Pulmonary artery endothelial cell (primary cell): ENCODE measurements around the gene KRAS. TPM values are rescaled to one million over a fixed set of nuclear protein-coding genes. Genes with fewer than 3 reads are reported as not detected.
A peak's percentile ranks its signal among the peaks of the same experiment; 100 is the strongest.

Experiments
- DNase-seq: peaks from one replicate; pipeline ENCODE4 v3.0.0-alpha.2; 2011; ENCODE audit warnings: low read depth, low spot score
- total RNA-seq: library from RNA; depleted of rRNA; stranded (reverse); fragments of >200 nt; gene quantifications from 2 replicates; pipeline ENCODE4 v1.2.3, GENCODE V29; 2014

Gene KRAS
- total RNA-seq, 1 donor from 2014 or later: 19.3 TPM

DNA sequence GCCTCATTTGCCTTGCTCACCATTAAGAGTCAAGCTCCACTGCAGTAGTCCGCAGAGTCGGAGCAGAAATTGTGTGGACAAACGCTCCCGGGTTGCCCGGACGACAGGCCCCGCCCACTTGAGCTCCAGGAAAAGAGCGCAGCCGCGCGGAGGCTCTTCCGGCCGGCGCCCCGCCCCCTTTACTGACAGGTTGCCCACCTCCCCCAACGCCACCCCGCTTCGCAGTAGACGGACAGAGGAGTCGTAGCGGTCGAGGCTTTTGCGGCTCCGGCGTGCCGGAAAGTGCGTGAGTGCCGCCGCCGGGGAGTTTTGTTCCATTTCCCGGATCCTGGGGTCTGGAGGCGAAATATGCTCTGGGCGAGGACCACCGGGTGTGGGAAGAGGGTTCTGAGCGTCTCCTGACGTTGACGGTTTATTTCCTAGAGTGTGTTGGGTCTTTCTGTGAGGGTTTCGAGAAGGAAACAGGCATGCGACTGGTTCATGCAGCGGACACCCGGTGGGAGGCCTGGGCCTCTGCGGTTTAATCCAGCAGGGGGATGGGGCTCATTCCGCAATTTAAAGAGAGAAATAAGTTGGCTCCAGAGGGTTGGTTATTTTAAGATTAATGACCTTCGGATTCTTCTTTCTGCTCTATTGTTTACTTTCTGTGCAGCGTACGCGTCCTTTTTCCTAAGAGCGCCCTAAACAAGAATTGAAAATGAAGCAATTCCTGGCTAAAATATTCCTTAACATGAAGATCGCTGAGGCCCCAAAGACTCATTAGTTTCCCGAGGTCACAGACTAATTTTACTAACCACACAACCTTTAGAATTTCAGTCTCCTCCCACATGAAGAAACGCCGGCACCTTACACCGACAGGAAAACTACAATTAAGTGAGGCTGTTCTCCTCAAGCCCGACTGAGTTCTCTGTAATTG, 55.4 kb downstream of the KRAS start, which contains the start of the genes DNAI7 and ETFRF1:
Gene DNAI7 (minus strand): TSS at position 105 of the 916 bp plus-strand sequence. CDS start 82 bp downstream, at position 23.
Gene ETFRF1 (plus strand): TSS at position 182 of the 916 bp plus-strand sequence. CDS start 8,720 bp downstream, outside the sequence.
- DNase-seq: peak; percentile 84

DNA sequence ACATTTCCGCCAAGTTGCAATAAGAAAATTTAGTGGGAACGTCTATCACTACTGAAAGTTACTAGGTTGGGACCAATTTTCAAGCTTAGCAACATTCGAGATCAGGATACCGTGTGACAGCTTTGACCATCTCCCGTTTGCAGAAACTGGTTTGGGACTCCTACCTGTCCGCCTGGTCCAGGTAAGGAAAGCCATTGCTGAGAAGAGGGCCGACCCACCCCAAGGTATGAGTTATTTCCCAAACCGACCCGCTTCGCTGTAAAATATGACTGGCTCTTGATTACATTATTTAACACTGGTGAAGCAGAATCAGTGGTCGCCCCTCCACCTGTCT, 56.0 kb downstream of the KRAS start:
- no peak for DNase-seq

DNA sequence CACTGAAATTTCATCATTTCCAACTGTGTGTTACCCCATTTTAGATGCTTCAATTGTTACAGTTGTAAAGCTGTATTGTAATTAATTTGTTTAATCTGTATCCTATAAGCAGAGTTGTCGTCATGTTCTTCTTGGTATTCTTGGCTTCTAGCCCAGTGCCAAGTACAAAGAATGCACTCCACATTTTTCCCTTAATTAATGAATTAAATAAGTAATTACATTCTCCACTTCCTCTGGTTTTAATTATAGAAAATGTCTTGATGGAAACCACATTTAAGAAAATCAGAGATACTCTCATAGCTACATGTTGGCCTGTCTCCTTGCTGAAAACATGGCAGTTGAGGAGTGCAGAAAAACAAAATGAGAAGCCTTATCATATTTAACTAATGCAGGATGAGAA, 56.5 kb downstream of the KRAS start:
- no peak for DNase-seq

DNA sequence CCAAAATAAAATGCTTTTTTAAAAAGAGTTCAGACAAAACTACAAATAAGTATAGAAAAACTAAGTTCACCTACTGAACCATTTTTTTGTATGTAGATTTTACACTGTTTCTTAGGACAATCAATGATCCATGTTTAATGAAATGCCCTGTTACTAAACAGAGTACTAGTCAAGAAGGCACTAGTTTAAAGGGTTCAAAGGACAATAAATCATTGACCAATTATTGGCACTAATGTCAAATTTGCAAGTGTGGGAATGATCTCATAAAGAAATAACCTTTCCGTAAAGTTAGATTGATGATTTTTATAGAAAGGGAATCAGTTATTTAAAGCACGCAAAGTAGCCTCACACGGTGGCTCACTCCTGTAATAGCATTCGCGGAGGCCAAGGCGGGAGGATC, 59.9 kb downstream of the KRAS start:
- DNase-seq: no peak

DNA sequence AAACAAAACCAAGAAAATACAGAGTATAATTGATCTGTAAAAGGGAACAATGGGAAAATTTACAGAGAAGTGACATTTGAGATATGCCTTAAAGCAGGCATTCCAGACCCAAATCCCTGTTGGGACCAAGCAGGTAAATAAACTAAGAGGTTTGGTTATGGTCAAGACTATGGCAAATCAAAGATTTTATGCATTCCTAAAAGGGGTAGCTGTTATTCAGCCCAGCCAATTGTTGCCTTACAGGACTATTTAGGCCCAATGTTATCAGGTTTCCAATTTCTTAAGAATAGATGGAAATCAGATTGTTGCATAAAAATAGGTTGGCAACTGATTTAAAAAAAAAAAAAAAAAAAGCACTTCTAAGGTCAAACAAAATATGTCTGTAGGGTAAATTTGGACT, 61.1 kb downstream of the KRAS start:
- no peak for DNase-seq

DNA sequence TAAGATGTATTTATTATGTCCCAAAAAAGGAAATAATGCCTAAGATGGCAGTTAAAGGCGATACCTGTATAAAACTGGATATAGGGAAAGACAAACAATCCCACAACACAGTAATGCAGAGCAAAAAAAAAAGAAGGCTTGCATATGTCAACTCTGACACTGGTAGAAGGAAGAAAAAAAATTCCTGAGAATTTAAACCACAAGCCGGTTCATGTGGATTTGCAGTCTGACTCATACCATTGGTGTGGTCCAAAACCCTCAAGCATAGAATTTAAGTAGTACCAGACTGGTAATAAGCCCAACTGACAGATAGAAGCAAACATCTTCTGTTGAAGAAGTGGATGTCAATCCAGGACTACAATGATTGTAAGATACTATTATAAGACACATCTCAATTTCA, 62.9 kb downstream of the KRAS start:
- DNase-seq: no peak

DNA sequence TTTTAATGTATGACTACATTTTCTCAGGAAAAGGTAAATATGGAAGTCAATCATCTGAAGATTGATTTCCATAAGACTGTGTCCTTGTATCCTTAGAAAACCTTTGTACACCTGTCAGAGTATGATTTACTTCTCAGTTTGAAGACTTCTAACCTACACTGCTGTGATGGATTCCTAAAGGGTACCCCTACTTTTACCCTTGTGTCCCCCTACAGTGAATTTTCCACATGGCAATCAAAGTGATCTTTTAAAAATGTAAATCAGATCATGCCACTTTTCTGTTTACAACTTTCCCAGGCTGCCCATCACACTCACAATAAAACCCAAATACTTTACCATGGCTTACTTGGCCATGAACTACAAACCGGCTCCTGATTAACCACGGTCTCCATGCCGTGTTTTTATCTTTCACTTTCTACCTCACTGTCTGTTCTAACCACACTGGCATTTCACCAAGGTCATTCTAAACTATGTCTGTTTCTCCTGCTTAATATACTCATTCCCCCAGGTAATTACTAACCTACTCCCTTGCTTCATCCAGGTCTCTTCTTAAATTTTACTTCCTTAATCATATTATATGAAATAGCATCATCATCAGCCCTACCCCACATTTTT, 63.8 kb downstream of the KRAS start:
- no peak for DNase-seq

DNA sequence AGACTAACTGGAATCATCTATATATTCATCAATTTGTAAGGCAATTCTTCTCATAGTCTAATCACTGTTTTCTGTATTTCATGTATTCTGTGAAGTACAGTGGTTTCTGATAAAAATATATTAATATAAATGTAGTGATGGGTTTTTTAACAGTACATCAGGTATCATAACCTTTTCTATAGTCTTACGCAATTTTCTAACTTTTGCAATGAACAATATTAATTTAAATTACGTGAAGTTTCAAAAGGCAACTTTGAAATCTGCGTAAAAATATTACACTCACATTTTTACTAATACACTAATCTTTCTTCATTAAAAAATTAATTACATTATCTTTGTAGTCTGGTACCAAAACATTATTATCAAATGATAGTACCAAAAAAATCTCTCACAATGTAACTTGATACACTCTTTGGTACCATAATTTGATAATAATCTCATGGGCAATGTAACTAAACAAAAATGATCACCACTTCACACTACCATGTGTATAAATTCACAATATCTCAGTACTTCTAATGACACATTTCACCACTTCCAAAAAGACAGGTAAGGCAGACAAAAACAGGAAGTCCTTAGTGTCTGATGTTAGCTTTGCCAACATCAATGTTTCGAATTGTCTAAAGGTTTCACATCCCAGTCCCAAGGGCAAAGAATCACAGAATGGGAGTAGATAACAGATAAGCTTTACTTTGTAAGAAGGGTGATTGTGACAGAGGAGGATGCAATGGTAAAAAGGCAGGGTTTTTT, 64.5 kb downstream of the KRAS start:
- DNase-seq: no peak

DNA sequence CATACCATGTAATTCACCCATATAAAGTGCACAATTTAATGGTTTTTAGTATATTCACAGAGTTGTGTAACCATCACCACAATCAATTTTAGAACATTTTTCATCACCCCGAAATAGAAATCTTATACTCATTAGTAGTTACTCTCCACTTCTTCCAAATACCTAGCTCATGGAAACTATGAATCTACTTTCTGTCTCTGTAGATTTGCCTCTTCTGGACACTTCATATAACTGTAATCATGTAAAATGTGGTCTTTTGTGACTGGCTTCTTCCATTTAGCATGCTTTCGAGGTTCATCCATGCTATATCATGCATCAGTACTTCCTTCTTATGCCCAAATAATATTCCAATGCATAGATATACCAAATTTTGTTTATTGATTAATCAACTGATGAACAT, 66.6 kb downstream of the KRAS start:
- DNase-seq: no peak

DNA sequence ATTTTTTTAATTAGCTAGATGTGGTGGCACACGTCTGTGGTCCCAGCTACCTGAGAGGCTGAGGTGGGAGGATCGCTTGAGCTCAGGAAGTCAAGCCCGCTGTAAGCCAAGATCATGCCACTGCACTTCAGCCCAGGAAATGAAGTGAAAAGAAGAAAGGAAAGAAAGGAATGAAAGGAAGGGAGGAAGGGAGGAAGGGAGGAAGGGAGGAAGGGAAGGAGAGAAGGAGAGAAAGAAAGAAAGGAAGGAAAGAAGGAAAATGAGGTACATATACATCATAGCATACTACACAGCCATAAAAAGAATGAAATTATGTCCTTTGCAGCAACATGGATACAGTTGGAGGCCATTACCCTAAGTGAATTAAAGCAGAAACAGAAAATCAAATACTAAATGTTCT, 68.0 kb downstream of the KRAS start:
- DNase-seq: no peak

DNA sequence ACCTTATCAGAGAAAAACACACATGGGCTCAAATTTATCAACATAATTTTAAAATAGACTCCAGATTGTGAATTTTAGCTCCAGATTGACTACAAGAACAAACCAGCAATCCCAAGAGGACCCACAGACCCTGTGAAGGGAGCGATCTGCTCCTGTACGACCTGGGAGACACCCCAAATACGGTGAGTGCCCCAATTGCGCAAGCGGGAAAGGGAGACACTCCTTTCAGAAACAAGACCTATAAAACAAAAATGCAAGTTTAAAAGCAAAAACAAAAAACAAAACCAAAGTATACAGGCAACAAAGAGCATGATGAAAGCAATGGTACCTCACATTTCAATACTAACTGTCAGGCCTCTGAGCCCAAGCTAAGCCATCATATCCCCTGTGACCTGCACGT, 87.9 kb downstream of the KRAS start:
- DNase-seq: no peak

DNA sequence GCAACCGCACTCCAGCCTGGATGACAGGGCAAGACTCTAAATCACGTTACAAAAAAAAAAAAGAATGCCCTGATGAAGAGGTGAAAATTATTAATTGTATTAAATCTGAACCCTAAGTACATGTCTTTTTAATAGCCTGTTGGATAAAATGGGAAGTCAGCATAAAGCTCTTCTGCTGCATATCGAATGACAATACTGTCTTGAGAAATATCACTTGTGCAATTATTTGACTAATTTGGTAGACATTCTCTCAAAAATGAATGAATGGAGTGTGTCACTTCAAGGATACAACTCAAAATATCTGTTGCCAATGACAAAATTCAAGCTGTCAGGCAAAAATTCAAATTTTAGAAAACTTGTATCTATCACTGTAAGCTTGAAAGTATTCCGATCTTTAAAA, 94.7 kb downstream of the KRAS start:
- no peak for DNase-seq

DNA sequence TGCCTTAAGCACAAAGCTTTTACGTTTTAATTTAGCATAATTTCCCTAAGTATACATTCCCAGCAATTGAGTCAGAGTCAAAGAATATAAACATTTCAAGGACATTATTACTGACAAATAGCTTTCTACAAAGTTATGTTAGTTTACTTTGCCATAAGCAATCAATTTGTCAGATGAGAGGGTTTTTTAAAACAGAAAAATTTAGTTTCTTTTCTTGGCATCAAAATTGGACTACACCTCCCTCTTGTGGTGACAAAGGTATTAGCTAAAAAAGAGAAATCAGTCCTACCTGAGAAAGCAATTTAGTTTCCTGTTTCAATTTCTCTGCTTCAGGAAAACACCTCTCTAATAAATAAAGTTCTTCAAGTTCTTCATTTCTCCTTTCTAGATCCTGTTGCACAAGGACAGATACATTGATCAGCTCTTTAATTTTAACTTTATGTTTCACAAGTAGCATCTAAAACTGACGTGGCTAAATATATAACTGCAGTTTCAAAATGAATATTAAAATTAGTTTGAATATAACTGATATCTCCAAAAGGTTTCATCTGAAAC, 95.6 kb downstream of the KRAS start:
- DNase-seq: no peak

Other genes starting within 250 kb of the KRAS start
- gene DNAI7, start 55.8 kb downstream of the KRAS start, total RNA-seq: not detected in 2 replicates
- 8.3 and 10.9 TPM in 2 replicates for gene ETFRF1, start 55.7 kb downstream of the KRAS start, total RNA-seq